ENCODE data around the gene FRMPD2. TPM values are rescaled to one million over a fixed set of nuclear protein-coding genes. Genes with fewer than 3 reads are reported as not detected.

The FRMPD2 gene
- total and polyA plus RNA-seq, 2 donors (not counting 3 experiments of a cell fraction or from before 2014, with no cell fraction given) = 0.42 TPM; not detected in 1

DNA sequence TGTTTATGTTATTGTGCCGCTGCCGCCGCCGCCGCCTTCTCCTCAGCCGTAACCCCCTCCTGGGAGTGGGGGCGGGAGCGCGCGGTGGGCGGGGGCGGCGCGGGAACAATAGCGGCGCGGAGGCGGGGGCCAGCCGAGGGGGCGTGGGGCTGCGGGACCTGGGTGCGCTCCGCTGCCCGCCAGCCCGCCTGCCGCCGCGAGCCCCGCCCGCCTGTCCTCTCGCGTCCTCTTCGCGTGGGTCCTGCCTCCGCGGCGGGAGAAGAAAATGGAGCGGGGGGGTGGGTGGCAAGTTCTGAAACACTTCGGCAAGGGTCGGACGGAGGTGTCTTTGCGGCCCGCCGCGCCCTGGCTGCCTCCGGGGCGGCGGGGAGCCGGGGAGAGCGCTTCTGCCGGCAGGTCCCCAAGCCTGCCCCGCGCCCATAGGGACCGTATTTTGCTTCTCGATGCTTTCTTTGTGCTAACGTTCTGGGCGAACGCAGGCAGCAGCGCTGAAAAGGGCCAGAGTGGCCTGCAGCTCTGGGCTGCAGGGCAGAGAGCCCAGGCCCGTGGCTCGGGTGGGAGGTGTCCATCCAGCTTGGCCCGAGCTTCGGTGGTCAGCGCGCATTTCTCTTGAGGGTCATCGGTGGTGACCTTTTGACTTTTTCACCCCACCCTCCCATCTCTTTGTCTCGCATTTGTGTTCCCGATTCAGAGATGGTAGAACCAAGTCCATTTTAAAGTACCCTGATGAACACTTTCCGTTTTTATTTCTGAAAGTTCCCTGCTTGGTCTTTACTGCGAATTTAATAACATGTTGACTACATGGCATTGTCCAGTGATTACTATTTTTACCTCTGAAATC is 32.6 kb upstream of the FRMPD2 start:
- BruUV-seq (replicated peaks) = no TSS peak
- no peaks in the 10 kb centered on the region for H3K9me3 ChIP-seq (replicated peaks; ENCODE audit: control insufficient read depth, insufficient read depth, low read length)
- H3K27me3 ChIP-seq (ENCODE audit: control insufficient read depth in 2 of 2, insufficient read depth in 2 of 2, low read length in 2 of 2) = peaks cover 4 to 6% of the 10 kb centered on the region in 2 experiments
- H3K4me2 ChIP-seq (ENCODE audit: insufficient read depth, low read length) = peak overlapping the region; percentile 94
- H3K9me1 ChIP-seq (replicated peaks; ENCODE audit: control insufficient read depth, extremely low read depth, insufficient read depth, low read length) = no peaks in the 10 kb centered on the region
- H3K27ac ChIP-seq (ENCODE audit: insufficient read depth, low read depth, low read length) = peak overlapping the region; percentile 76
- peaks cover 6% of the 10 kb centered on the region for H4K20me1 ChIP-seq (replicated peaks; ENCODE audit: control insufficient read depth, extremely low read depth, insufficient read depth, low read length)
- FAIRE-seq = no peak
- peak overlapping the region; percentile 83 for H3K9ac ChIP-seq (replicated peaks; ENCODE audit: extremely low read depth, insufficient read depth, low read length)
- peaks cover 49% of the 10 kb centered on the region for H3K79me2 ChIP-seq (ENCODE audit: control insufficient read depth, insufficient read depth, low read length)
- DNase-seq (ENCODE audit: low read depth, low spot score) = peak; percentile 69
- H3K4me3 ChIP-seq (replicated peaks in 1 of 3; ENCODE audit: insufficient read depth in 1 of 3, low read depth in 1 of 3, low read length in 3 of 3) = peak overlapping the region; percentile 64 to 97 (median 80)
- H2AFZ ChIP-seq (ENCODE audit: low read depth, low read length) = peak overlapping the region; percentile 80
- no peak for TF ChIP-seq JUN (IDR thresholded peaks at IDR 0.05; ENCODE audit: borderline replicate concordance, insufficient read depth, insufficient read length, low read depth)
- no peak for TF ChIP-seq EZH2 (IDR thresholded peaks at IDR 0.05; ENCODE audit: borderline replicate concordance, low read depth, low read length, severe bottlenecking)
- no peak for TF ChIP-seq MYC (IDR thresholded peaks at IDR 0.05; ENCODE audit: low read depth, low read length)
- no peak for TF ChIP-seq GATA2 (IDR thresholded peaks at IDR 0.05; ENCODE audit: insufficient read depth, insufficient read length, low read depth, low read length)
- no peak for TF ChIP-seq POLR2AphosphoS5 (IDR thresholded peaks at IDR 0.05; ENCODE audit: insufficient read depth, low read depth, low read length)
- TF ChIP-seq MAX (IDR thresholded peaks at IDR 0.05; ENCODE audit: insufficient read depth, insufficient read length) = no peak
- TF ChIP-seq, protein P1, sequence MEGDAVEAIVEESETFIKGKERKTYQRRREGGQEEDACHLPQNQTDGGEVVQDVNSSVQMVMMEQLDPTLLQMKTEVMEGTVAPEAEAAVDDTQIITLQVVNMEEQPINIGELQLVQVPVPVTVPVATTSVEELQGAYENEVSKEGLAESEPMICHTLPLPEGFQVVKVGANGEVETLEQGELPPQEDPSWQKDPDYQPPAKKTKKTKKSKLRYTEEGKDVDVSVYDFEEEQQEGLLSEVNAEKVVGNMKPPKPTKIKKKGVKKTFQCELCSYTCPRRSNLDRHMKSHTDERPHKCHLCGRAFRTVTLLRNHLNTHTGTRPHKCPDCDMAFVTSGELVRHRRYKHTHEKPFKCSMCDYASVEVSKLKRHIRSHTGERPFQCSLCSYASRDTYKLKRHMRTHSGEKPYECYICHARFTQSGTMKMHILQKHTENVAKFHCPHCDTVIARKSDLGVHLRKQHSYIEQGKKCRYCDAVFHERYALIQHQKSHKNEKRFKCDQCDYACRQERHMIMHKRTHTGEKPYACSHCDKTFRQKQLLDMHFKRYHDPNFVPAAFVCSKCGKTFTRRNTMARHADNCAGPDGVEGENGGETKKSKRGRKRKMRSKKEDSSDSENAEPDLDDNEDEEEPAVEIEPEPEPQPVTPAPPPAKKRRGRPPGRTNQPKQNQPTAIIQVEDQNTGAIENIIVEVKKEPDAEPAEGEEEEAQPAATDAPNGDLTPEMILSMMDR (IDR thresholded peaks at IDR 0.05; ENCODE audit: extremely low read depth in 1 of 2, insufficient read depth in 1 of 2, low read depth in 1 of 2, low read length in 2 of 2) = no peak
- ChIA-PET CTCF (interaction anchor here (1.6 to 2.1 kb wide), 2 partner anchors 56 to 349 kb away, joined by 5 to 8 read pairs; no protein-coding TSS in a partner anchor), POLR2A (no interaction called here)
- intact Hi-C loops (cut with micrococcal nuclease) = loop anchor here (1.0 to 5.0 kb wide), 6 partner anchors 58 to 349 kb away; no protein-coding TSS in a partner anchor
- peaks cover 29% of the 10 kb centered on the region for H3K4me1 ChIP-seq (ENCODE audit: control insufficient read depth, extremely low read depth, insufficient read depth, low read length)
- dilution Hi-C loops (cut with MboI; ENCODE audit: extremely low pct_ligation_motif_present, low sequenced_read_pairs) = no loop called here
- H3K36me3 ChIP-seq (ENCODE audit: control insufficient read depth in 2 of 2, extremely low read depth in 1 of 2, insufficient read depth in 2 of 2, low read length in 2 of 2) = no peaks in the 10 kb centered on the region

Measured in endothelial cell of umbilical vein (primary cell).